OCI-LY1 (cell line): ENCODE measurements around the gene DPM2.

Experiments
- H2AFZ ChIP-seq: fragments of 200-600 bp; sonication (generic), shearing (Covaris generic); 2 replicates; pipeline ENCODE4 v1.6.0; 2014; ENCODE audit warnings: antibody characterized with exemption, mild to moderate bottlenecking, low read length
- H3F3A ChIP-seq: fragments of 200-600 bp; sonication (generic), shearing (Covaris generic); 2 replicates; pipeline ENCODE4 v1.6.0; 2014; ENCODE audit warnings: mild to moderate bottlenecking, antibody characterized with exemption, low read length, moderate library complexity; ENCODE audit not compliant: insufficient read depth
- H3K27ac ChIP-seq: fragments of 200-600 bp; sonication (generic); 2 replicates; pipeline ENCODE4 v1.5.1; 2014; ENCODE audit warnings: low read length, mixed run types, mild to moderate bottlenecking, low read depth; ENCODE audit not compliant: poor library complexity, severe bottlenecking
- H3K27me3 ChIP-seq: fragments of 200-600 bp; sonication (generic); 2 replicates; pipeline ENCODE4 v1.6.0; 2014; ENCODE audit warnings: antibody characterized with exemption, mild to moderate bottlenecking, low read length, moderate library complexity; ENCODE audit not compliant: insufficient read depth
- H3K36me3 ChIP-seq: fragments of 200-600 bp; sonication (generic); 2 replicates; pipeline ENCODE4 v1.6.1; 2014; ENCODE audit warnings: mild to moderate bottlenecking, antibody characterized with exemption, low read length, moderate library complexity, mixed read lengths; ENCODE audit not compliant: insufficient read depth
- H3K4me1 ChIP-seq: fragments of 200-600 bp; sonication (generic); 2 replicates; pipeline ENCODE4 v1.5.1; 2014; ENCODE audit warnings: mild to moderate bottlenecking, low read length, moderate library complexity; ENCODE audit not compliant: insufficient read depth, severe bottlenecking
- H3K4me2 ChIP-seq: fragments of 200-600 bp; sonication (generic), shearing (Covaris generic); 2 replicates; pipeline ENCODE4 v1.6.1; 2014; ENCODE audit warnings: low read length
- H3K4me3 ChIP-seq: fragments of 200-600 bp; sonication (generic); 2 replicates; pipeline ENCODE4 v1.5.1; 2014; ENCODE audit warnings: low read length, low read depth, mild to moderate bottlenecking, mixed read lengths; ENCODE audit not compliant: poor library complexity, severe bottlenecking
- H3K79me2 ChIP-seq: fragments of 200-600 bp; shearing (Covaris generic); 2 replicates; pipeline ENCODE4 v1.6.1; 2016; ENCODE audit warnings: mixed run types, low read length, mixed read lengths; ENCODE audit not compliant: insufficient read depth
- H3K9ac ChIP-seq: fragments of 200-600 bp; sonication (generic), shearing (Covaris generic); 2 replicates; pipeline ENCODE4 v1.6.1; 2014; ENCODE audit warnings: mild to moderate bottlenecking, low read length, mixed read lengths
- H3K9me2 ChIP-seq: fragments of 200-600 bp; sonication (generic), shearing (Covaris generic); 2 replicates; pipeline ENCODE4 v1.6.1; 2014; ENCODE audit warnings: low read depth, mild to moderate bottlenecking, low read length, mixed read lengths
- H3K9me3 ChIP-seq: fragments of 200-600 bp; shearing (Covaris generic); 2 replicates; pipeline ENCODE4 v1.6.1; 2014; ENCODE audit warnings: low read length, mixed read lengths
- H4K20me1 ChIP-seq: fragments of 200-600 bp; sonication (generic), shearing (Covaris generic); 2 replicates; pipeline ENCODE4 v1.6.0; 2016; ENCODE audit warnings: mild to moderate bottlenecking, low read length; ENCODE audit not compliant: insufficient read depth
- EZH2 ChIP-seq: fragments of 200-600 bp; sonication (generic), shearing (Covaris generic); IDR thresholded peaks from 2 replicates; pipeline ENCODE4 v1.8.0; 2017; ENCODE audit warnings: borderline replicate concordance, mixed run types, mild to moderate bottlenecking, antibody characterized with exemption, low read length, moderate library complexity, mixed read lengths
- TF ChIP-seq, protein P1 (sequence below): fragments of 200-600 bp; sonication (generic), shearing (Covaris generic); IDR thresholded peaks from 2 replicates; pipeline ENCODE4 v1.5.1; 2017; ENCODE audit warnings: mild to moderate bottlenecking, antibody characterized with exemption, low read length, moderate library complexity, mixed read lengths

Gene DPM2

GRCh38 chr9:127935765-127936221 lies 1.9 kb downstream of the DPM2 start:
- Histone ChIP-seq H3K27me3 (no peaks in the 10 kb centered on the region), H3K9ac (peak overlapping the region; percentile 78), H4K20me1 (no peaks in the 10 kb centered on the region), H3K27ac (no peak overlapping the region), H3K4me3 (peak overlapping the region; percentile 75), H3F3A (no peaks in the 10 kb centered on the region), H3K9me3 (no peaks in the 10 kb centered on the region), H3K4me2 (peak overlapping the region; percentile 77), H3K79me2 (no peaks in the 10 kb centered on the region), H3K9me2 (no peaks in the 10 kb centered on the region), H2AFZ (no peak overlapping the region), H3K36me3 (peaks cover 34% of the 10 kb centered on the region), H3K4me1 (peaks cover 39% of the 10 kb centered on the region)
- TF ChIP-seq, protein P1, sequence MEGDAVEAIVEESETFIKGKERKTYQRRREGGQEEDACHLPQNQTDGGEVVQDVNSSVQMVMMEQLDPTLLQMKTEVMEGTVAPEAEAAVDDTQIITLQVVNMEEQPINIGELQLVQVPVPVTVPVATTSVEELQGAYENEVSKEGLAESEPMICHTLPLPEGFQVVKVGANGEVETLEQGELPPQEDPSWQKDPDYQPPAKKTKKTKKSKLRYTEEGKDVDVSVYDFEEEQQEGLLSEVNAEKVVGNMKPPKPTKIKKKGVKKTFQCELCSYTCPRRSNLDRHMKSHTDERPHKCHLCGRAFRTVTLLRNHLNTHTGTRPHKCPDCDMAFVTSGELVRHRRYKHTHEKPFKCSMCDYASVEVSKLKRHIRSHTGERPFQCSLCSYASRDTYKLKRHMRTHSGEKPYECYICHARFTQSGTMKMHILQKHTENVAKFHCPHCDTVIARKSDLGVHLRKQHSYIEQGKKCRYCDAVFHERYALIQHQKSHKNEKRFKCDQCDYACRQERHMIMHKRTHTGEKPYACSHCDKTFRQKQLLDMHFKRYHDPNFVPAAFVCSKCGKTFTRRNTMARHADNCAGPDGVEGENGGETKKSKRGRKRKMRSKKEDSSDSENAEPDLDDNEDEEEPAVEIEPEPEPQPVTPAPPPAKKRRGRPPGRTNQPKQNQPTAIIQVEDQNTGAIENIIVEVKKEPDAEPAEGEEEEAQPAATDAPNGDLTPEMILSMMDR: no peak
- TF ChIP-seq EZH2: no peak

GRCh38 chr9:127934986-127935385 lies 2.7 kb downstream of the DPM2 start:
- Histone ChIP-seq H3K79me2 (no peaks in the 10 kb centered on the region), H3K9ac (no peak overlapping the region), H2AFZ (no peak overlapping the region), H3K27me3 (no peaks in the 10 kb centered on the region), H3K9me3 (no peaks in the 10 kb centered on the region), H4K20me1 (no peaks in the 10 kb centered on the region), H3K4me2 (no peak overlapping the region), H3K9me2 (no peaks in the 10 kb centered on the region), H3F3A (no peaks in the 10 kb centered on the region), H3K4me1 (peaks cover 46% of the 10 kb centered on the region), H3K36me3 (peaks cover 27% of the 10 kb centered on the region), H3K4me3 (no peak overlapping the region), H3K27ac (no peak overlapping the region)
- TF ChIP-seq, protein P1: no peak
- TF ChIP-seq EZH2: no peak

DNA sequence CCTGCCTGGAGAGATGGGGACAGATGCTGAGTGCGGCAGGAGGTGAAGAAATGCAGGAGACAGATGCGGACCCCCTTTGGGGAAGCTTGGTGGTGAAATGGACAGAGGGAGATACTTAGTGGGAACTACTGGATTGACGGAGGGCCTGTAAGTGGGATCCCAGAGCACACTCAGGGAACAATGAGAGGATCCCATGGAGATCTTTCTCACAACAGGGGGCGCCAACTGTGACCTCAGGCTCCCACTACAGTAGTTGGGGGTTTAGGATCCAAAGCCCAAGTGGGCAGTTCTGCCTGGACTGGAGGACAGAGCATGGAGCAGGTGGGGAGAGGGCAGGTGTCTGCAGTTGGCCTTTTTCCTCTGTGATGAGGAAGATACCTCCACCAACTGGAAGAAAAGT lies 3.4 kb downstream of the DPM2 start:
- TF ChIP-seq, protein P1: peak; percentile 9; the same call in 1 of the 2 replicates
- no peak for TF ChIP-seq EZH2
- peaks cover 7% of the 10 kb centered on the region for H3K27me3 ChIP-seq
- no peak overlapping the region for H3K27ac ChIP-seq
- H3K4me1 ChIP-seq: peaks cover 48% of the 10 kb centered on the region
- H3K9ac ChIP-seq: no peak overlapping the region
- H3K79me2 ChIP-seq: no peaks in the 10 kb centered on the region
- H3K4me3 ChIP-seq: no peak overlapping the region
- no peaks in the 10 kb centered on the region for H4K20me1 ChIP-seq
- peaks cover 24% of the 10 kb centered on the region for H3K36me3 ChIP-seq
- H3K4me2 ChIP-seq: no peak overlapping the region
- no peaks in the 10 kb centered on the region for H3K9me2 ChIP-seq
- no peak overlapping the region for H2AFZ ChIP-seq
- H3K9me3 ChIP-seq: no peaks in the 10 kb centered on the region
- H3F3A ChIP-seq: no peaks in the 10 kb centered on the region
